ENCODE results near the gene DGAT2. TPM values are rescaled to one million over a fixed set of nuclear protein-coding genes. Genes with fewer than 3 reads are reported as not detected.

Gene DGAT2
- total RNA-seq, 1 experiment from 2014 or later = 2.8 TPM

- Histone ChIP-seq H3K9me3 (ENCODE audit: control insufficient read depth, low read depth, low read length) (no peaks in the 10 kb centered on the region), H2AK5ac (ENCODE audit: insufficient read length, low read length) (no peak overlapping the region), H3K4me1 (ENCODE audit: insufficient read depth, low read length) (no peaks in the 10 kb centered on the region), H3K9ac (ENCODE audit: extremely low read depth, insufficient read length, low read length) (no peak overlapping the region), H3K27ac (ENCODE audit: insufficient read length, low read depth, low read length) (no peak overlapping the region), H2BK120ac (ENCODE audit: low read depth, low read length, poor library complexity, severe bottlenecking) (no peak overlapping the region), H3T11ph (ENCODE audit: low read length) (no peak overlapping the region), H3K27me3 (ENCODE audit: insufficient read depth, low read length) (no peaks in the 10 kb centered on the region), H3K18ac (ENCODE audit: insufficient read length, low read depth, low read length) (no peak overlapping the region), H3K79me1 (ENCODE audit: insufficient read depth, low read depth, low read length, poor library complexity, severe bottlenecking) (no peaks in the 10 kb centered on the region), H2BK5ac (ENCODE audit: insufficient read length, low read length) (no peak overlapping the region), H4K5ac (ENCODE audit: insufficient read length, low read depth, low read length) (no peak overlapping the region), H3K4me2 (ENCODE audit: insufficient read depth, insufficient read length, low read length) (no peak overlapping the region), H3K23ac (ENCODE audit: insufficient read length, low read depth, low read length) (no peak overlapping the region), H3K4ac (ENCODE audit: low read depth, low read length) (no peak overlapping the region), H4K20me1 (ENCODE audit: control insufficient read depth, insufficient read depth, insufficient read length) (no peaks in the 10 kb centered on the region), H4K91ac (ENCODE audit: insufficient read length, low read depth, low read length) (no peak overlapping the region), H3K23me2 (ENCODE audit: insufficient read length, low read depth, low read length, poor library complexity, severe bottlenecking) (no peaks in the 10 kb centered on the region), H4K8ac (replicated peaks; ENCODE audit: insufficient read length, low read depth, low read length) (no peak overlapping the region), H2BK20ac (ENCODE audit: low read depth, low read length, poor library complexity, severe bottlenecking) (no peak overlapping the region), H2AFZ (ENCODE audit: low read length) (no peak overlapping the region), H3K56ac (ENCODE audit: insufficient read length, low read depth, low read length) (no peak overlapping the region), H2BK15ac (ENCODE audit: low read depth, low read length) (no peak overlapping the region), H3K14ac (ENCODE audit: insufficient read depth, low read length) (no peak overlapping the region), H2BK12ac (ENCODE audit: insufficient read length, low read depth, low read length) (no peak overlapping the region), H3K79me2 (ENCODE audit: insufficient read depth, low read length) (no peaks in the 10 kb centered on the region)
- Mint-ChIP-seq H3K27ac (no peak overlapping the region), H3K4me1 (no peaks in the 10 kb centered on the region; a peak in 1 of 4 replicates), H3K4me3 (no peak overlapping the region), H3K27me3 (ENCODE audit: low read depth) (peaks cover 14% of the 10 kb centered on the region), H3K36me3 (ENCODE audit: insufficient read depth in 1 of 3, low read depth in 3 of 3) (no peaks in the 10 kb centered on the region; a peak in 1 of 7 replicates), H3K9me3 (no peaks in the 10 kb centered on the region)
- TF ChIP-seq CTCF (conservative IDR thresholded peaks at IDR 0.05) = no peak
- no CpG with 5 or more reads among the region's 8 CpGs for WGBS (ENCODE audit: extremely low coverage, insufficient read length, low lambda C conversion rate)
- no peak for DNase-seq
These were observed 35.5 kb upstream of the DGAT2 start for GRCh38 chr11:75733071-75733430.
